ENCODE results near the gene PRKAG2.

Gene PRKAG2

GRCh38 chr7:151819866-151820265 lies 57.0 kb downstream of the PRKAG2 start:
- DNase-seq (ENCODE audit: low spot score): no peak
- no peak for TF ChIP-seq CTCF (conservative IDR thresholded peaks at IDR 0.05; ENCODE audit: low read depth)
- no peak overlapping the region for H3K27ac ChIP-seq
- ChIA-PET CTCF (no interaction called here), POLR2A (ENCODE audit: low non-redundant PET) (no interaction called here)

GRCh38 chr7:151818674-151819519 lies 58.0 kb downstream of the PRKAG2 start:
- POLR2A ChIA-PET (ENCODE audit: low non-redundant PET): no interaction called here
- no peak for DNase-seq (ENCODE audit: low spot score)
- no peak overlapping the region for H3K27ac ChIP-seq
- CTCF ChIA-PET: interaction anchor here (1.0 kb wide), 1 partner anchor 36 kb away, joined by 3 read pairs; no protein-coding TSS in a partner anchor
- no peak for TF ChIP-seq CTCF (conservative IDR thresholded peaks at IDR 0.05; ENCODE audit: low read depth)

GRCh38 chr7:151817981-151818673 lies 58.8 kb downstream of the PRKAG2 start:
- DNase-seq (ENCODE audit: low spot score): no peak
- POLR2A ChIA-PET (ENCODE audit: low non-redundant PET): no interaction called here
- TF ChIP-seq CTCF (conservative IDR thresholded peaks at IDR 0.05; ENCODE audit: low read depth): no peak
- CTCF ChIA-PET: interaction anchor here (1.0 kb wide), 1 partner anchor 35 kb away, joined by 3 read pairs; no protein-coding TSS in a partner anchor
- H3K27ac ChIP-seq: no peak overlapping the region

- H3K27ac ChIP-seq: no peak overlapping the region
- no peak for TF ChIP-seq CTCF (conservative IDR thresholded peaks at IDR 0.05; ENCODE audit: low read depth)
- POLR2A ChIA-PET (ENCODE audit: low non-redundant PET): no interaction called here
- CTCF ChIA-PET: interaction anchor here (0.6 kb wide), 2 partner anchors 734 to 1494 kb away, joined by 3 to 6 read pairs; partner anchors contain the start of gene ACTR3C
- DNase-seq (ENCODE audit: low spot score): no peak
Observed at GRCh38 chr7:151817315-151817690, 59.6 kb downstream of the PRKAG2 start.

- POLR2A ChIA-PET (ENCODE audit: low non-redundant PET): no interaction called here
- H3K27ac ChIP-seq: no peak overlapping the region
- no peak for TF ChIP-seq CTCF (conservative IDR thresholded peaks at IDR 0.05; ENCODE audit: low read depth)
- DNase-seq (ENCODE audit: low spot score): no peak
- CTCF ChIA-PET: interaction anchor here (0.6 kb wide), 2 partner anchors 735 to 1493 kb away, joined by 3 to 6 read pairs; partner anchors contain the start of gene ACTR3C
Observed at GRCh38 chr7:151816562-151817314, 60.2 kb downstream of the PRKAG2 start.

- ChIA-PET CTCF (no interaction called here), POLR2A (ENCODE audit: low non-redundant PET) (no interaction called here)
- no peak for TF ChIP-seq CTCF (conservative IDR thresholded peaks at IDR 0.05; ENCODE audit: low read depth)
- no peak for DNase-seq (ENCODE audit: low spot score)
- H3K27ac ChIP-seq: no peak overlapping the region
Observed at GRCh38 chr7:151815419-151815818, 61.5 kb downstream of the PRKAG2 start.

Data from RWPE1 (cell line).